GM18502 (cell line): ENCODE data around the gene OSTF1.

ENCODE experiments used
- ATAC-seq: cut with Tn5 transposase; IDR thresholded peaks from one replicate; pipeline ENCODE4 v1.9.1; 2021; ENCODE audit warnings: mild to moderate bottlenecking; ENCODE audit not compliant: unreplicated experiment, poor library complexity

The OSTF1 gene

GRCh38 chr9:75152416-75152815, 64.1 kb downstream of the OSTF1 start:
- ATAC-seq, result no peak

- no peak for ATAC-seq
Observed at GRCh38 chr9:75156858-75157257, 68.5 kb downstream of the OSTF1 start.

GRCh38 chr9:75161116-75161857, 73.0 kb downstream of the OSTF1 start:
- ATAC-seq, result no peak

- ATAC-seq, result no peak
Observed at GRCh38 chr9:75163764-75164163, 75.5 kb downstream of the OSTF1 start.

GRCh38 chr9:75164573-75164972, 76.3 kb downstream of the OSTF1 start:
- no peak for ATAC-seq

GRCh38 chr9:75167281-75167680, 79.0 kb downstream of the OSTF1 start:
- ATAC-seq, result no peak

GRCh38 chr9:75168270-75169178, 80.2 kb downstream of the OSTF1 start:
- no peak for ATAC-seq

GRCh38 chr9:75169623-75170022, 81.3 kb downstream of the OSTF1 start:
- no peak for ATAC-seq

- ATAC-seq, result no peak
Observed at GRCh38 chr9:75170898-75171360, 82.6 kb downstream of the OSTF1 start.

- ATAC-seq, result no peak
Observed at GRCh38 chr9:75175395-75175794, 87.1 kb downstream of the OSTF1 start.

GRCh38 chr9:75176037-75176436, 87.7 kb downstream of the OSTF1 start:
- ATAC-seq, result no peak

- no peak for ATAC-seq
Observed at GRCh38 chr9:75181750-75182149, 93.4 kb downstream of the OSTF1 start.

- no peak for ATAC-seq
Observed at GRCh38 chr9:75183306-75183705, 95.0 kb downstream of the OSTF1 start.

GRCh38 chr9:75184471-75184870, 96.2 kb downstream of the OSTF1 start:
- no peak for ATAC-seq

- peak; percentile 90 for ATAC-seq
Observed at GRCh38 chr9:75185585-75186170, 97.4 kb downstream of the OSTF1 start.

- ATAC-seq, result no peak
Observed at GRCh38 chr9:75186767-75187380, 98.6 kb downstream of the OSTF1 start.

- ATAC-seq, result no peak
Observed at GRCh38 chr9:75188756-75189155, 100.4 kb downstream of the OSTF1 start.

- no peak for ATAC-seq
Observed at GRCh38 chr9:75190762-75191161, 102.4 kb downstream of the OSTF1 start.
